Cortex of kidney (tissue), 1 donor: ENCODE results near the gene HSD11B2.

Experiments
- DNase-seq: peaks from one replicate; lab custom pipeline; 2025; lab: John Stamatoyannopoulos, UW

HSD11B2 gene

DNA sequence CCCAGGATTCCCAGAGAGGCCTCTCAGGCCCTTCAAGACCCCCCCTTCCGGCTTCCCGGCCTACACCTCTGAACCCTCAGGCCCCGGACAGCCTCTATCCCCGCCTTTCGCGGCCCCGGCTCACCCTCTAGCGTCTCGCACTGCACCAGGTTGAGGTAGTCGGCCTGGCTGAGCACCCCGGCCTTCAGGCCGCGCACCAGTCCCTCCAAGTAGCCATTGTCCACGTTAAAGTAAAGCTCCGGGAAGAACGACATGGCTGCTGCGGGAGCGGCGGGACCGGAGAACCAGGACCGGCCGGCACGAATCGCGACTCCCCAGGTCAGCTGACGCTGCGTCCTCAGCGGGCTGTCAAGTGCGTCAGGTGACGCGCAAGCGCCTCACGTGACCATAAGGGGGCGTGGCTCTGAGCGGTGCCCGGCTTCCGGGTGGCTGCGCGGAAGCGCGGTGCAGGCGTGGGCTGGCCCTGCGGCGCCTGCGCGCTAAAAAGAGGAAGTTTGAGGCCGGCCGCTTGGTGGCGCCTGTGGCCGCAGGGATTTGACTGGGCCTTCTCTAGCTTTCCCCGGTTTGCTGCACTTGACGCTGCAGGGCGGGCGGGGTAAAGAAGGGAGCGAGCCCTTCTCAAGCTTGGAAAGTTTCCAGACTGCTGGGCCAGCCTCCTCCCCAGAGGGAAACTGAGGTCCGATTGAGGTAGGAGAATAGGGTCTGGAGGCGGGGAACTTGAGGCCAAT, 50.1 kb downstream of the HSD11B2 start, which contains the start of gene ATP6V0D1:
Gene ATP6V0D1 (minus strand): TSS at position 325 of the 728 bp plus-strand sequence. CDS start 71 bp downstream, at position 254.
- peak; percentile 39 for DNase-seq

DNA sequence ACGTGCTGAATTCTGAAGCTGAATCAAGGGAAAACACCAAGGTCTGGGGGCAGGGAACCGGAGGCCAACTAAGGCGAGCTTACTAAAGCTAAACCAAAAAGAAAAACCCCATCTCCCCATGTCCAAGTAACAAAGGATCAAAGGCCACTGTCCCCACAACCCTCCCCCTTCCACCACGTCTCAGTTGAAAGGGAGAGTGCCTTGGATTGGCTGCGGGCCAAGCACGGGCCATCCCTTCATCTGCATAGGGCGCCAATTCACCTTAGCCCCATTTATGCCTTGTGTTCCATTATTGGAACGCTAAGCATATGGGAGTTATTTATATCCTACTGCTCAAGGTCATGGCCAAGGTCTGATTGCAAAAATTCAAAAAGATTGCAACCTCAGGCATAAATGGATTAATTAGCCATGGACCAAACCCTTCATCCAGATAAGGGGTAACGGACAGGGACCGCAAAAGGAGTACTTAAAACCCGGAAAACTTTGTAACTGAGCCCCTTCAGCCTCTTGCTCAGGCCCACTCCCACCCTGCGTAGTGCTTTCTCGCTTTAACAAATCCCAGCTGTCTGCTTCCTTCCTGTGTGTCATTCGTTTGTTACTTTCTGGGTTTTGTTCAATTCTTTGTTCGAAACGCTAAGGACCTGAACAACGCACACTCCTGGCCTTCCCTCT, 50.8 kb downstream of the HSD11B2 start:
- no peak for DNase-seq

DNA sequence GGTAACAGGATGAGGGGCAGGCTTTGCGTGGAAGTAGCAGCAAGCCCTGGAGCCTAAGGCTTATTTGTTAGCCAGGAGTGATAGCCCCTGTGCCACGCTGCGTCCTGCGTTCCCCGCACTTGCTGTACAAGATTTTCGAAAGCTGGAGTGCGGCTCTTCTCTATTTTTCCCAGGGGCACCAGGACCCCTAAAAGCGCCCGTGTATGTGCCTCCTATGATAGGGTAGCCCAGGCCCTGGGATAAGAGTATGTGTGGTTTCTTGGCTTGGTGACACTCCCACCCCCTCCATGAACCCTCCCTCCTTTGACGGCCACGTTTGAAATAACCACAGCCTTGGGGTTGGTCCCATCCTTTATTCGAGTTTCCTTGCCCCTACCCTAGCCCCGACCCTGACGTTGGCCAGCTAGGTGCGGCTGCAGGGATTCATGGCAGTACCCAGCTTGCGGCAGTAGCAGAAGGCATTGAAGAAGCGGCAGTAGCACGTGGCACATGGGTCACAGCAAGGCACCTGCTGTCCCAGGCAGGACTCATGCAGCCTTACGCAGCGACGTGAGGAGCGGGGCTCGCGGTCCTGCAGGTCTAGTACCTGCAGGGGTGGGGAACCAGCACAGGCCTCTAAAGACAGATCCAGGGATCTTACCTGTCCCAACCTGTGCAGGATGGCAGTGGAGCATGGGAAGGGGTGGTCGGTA, 51.5 kb downstream of the HSD11B2 start:
- DNase-seq, result no peak

DNA sequence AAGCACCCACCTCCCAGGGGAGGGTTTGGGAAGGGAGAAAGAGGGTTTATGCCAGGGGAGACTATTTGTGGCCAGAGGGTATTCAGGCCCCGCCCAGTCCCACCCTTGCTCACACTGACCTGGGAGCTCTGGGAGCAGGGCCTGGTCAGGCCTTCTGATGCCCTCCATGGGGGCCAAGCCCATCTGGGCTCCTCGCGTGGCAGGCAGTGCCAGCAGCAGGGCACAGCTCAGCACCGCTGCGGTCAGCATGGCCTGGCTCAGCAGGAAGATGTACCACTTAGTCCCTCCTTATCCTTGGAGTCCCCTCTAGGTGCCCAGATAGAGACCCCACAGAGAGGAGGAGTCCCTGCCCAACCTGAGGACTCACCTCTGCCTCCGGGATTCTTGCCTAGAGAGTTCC, 52.2 kb downstream of the HSD11B2 start, which contains the start of gene AGRP:
Gene AGRP (minus strand): TSS at position 398 of the 400 bp plus-strand sequence. CDS start 149 bp downstream, at position 249.
- DNase-seq, result no peak

DNA sequence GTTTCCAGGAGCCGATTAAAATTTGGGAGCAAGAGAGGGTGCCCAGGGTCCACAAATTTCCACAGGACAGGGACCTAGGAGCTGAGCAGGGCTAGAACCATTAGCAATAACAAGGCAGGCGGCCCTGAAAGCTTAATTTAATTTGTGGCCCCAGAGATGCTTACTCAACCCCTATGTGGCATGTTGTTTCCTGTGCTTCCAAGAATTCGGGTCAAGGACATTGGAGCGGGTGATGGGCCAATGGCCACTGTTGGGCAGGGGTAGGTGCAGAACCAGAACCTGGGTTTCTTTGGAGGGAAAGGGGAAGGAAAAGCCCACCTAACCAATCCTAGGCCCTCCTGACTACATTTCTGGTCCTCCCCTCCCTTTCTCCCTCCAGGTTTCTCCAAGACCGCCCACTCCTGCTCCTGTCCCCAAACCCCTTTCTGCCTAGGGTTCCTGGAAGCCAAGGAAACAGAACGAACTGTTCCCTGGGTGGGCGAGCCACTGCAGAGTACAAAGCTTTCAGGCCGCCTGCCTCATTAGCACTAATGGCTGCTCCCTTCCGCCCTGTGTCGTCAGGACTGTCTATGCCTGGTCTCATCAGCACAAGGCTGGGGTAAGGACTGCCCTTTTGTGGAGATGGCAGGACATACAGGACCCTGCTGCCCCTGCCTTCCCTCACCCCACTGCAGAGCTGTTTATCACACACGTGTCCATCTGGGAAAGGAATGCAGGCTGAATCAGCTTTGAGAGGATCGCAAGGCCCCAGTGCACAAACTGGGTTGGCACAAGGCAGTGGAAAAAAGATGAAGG, 53.0 kb downstream of the HSD11B2 start:
- no peak for DNase-seq

DNA sequence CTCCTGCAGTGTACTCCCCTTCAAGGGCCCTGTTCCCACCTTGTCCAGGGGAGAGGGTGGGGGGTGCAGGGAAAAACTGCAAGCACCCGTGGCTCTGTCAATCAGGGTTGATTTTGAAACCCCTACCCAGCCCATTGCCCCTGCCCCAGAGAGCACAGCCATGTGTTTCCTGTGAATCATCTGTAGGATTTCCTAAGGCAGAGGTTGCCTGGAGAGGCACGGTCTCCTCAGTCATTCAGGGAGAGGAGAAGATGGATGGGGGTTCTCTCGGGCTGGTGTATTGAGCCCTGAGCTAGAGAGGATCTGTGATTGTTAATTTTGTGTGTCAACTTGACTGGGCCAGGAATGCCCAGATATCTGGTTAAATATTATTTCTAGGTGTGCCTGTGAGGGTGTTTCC, 55.9 kb downstream of the HSD11B2 start:
- no peak for DNase-seq
